Panc1 (cell line): Measurements from ENCODE around the gene FOXP4.

ENCODE experiments used
- CTCF ChIP-seq: fragments of 450-650 bp; IDR thresholded peaks from 2 replicates; pipeline ENCODE4 v1.5.1; 2017; ENCODE audit warnings: mild to moderate bottlenecking
- REST ChIP-seq, 2 experiments: IDR thresholded peaks; 2 replicates each; pipeline ENCODE4 v1.6.1; 2011 to 2012; ENCODE audit warnings: low read depth in 2 of 2, control low read depth in 1 of 2, low read length in 1 of 2, mild to moderate bottlenecking in 1 of 2, moderate library complexity in 1 of 2; ENCODE audit not compliant: insufficient read depth in 1 of 2

- TF ChIP-seq CTCF (no peak), REST (IDR thresholded peaks at IDR 0.05; ENCODE audit: insufficient read depth in 1 of 2, low read depth in 2 of 2, low read length in 1 of 2) (no peak)
These were observed 13.7 kb downstream of the FOXP4 start for GRCh38 chr6:41559655-41560427.
